ENCODE data around the gene RBM28. TPM values are rescaled to one million over a fixed set of nuclear protein-coding genes. Genes with fewer than 3 reads are reported as not detected.

The RBM28 gene
- total RNA-seq, 1 experiment from 2014 or later: 70.0 TPM

GRCh38 chr7:128390871-128391565 lies 47.3 kb upstream of the RBM28 start:
- no peak for TF ChIP-seq CTCF (conservative IDR thresholded peaks at IDR 0.05)
- Histone ChIP-seq H4K8ac (replicated peaks; ENCODE audit: insufficient read length, low read depth, low read length) (no peak overlapping the region), H3K27me3 (ENCODE audit: insufficient read depth, low read length) (no peaks in the 10 kb centered on the region; the same call in 1 of the 2 replicates), H3K27ac (ENCODE audit: insufficient read length, low read depth, low read length) (no peak overlapping the region), H2BK15ac (ENCODE audit: low read depth, low read length) (no peak overlapping the region), H3K4me1 (ENCODE audit: insufficient read depth, low read length) (no peaks in the 10 kb centered on the region), H3K23ac (ENCODE audit: insufficient read length, low read depth, low read length) (no peak overlapping the region), H3K18ac (ENCODE audit: insufficient read length, low read depth, low read length) (no peak overlapping the region), H2BK12ac (ENCODE audit: insufficient read length, low read depth, low read length) (no peak overlapping the region), H4K91ac (ENCODE audit: insufficient read length, low read depth, low read length) (no peak overlapping the region), H2BK5ac (ENCODE audit: insufficient read length, low read length) (no peak overlapping the region), H3K4ac (ENCODE audit: low read depth, low read length) (no peak overlapping the region), H4K5ac (ENCODE audit: insufficient read length, low read depth, low read length) (no peak overlapping the region), H3K14ac (ENCODE audit: insufficient read depth, low read length) (no peak overlapping the region; the same call in 1 of the 2 replicates), H4K20me1 (ENCODE audit: control insufficient read depth, insufficient read depth, insufficient read length) (peaks cover 2% of the 10 kb centered on the region), H2BK20ac (ENCODE audit: low read depth, low read length, poor library complexity, severe bottlenecking) (no peak overlapping the region), H3K9me3 (ENCODE audit: control insufficient read depth, low read depth, low read length) (no peaks in the 10 kb centered on the region), H3T11ph (ENCODE audit: low read length) (no peak overlapping the region), H2BK120ac (ENCODE audit: low read depth, low read length, poor library complexity, severe bottlenecking) (no peak overlapping the region), H2AFZ (ENCODE audit: low read length) (no peak overlapping the region), H3K23me2 (ENCODE audit: insufficient read length, low read depth, low read length, poor library complexity, severe bottlenecking) (no peaks in the 10 kb centered on the region), H3K4me2 (ENCODE audit: insufficient read depth, insufficient read length, low read length) (no peak overlapping the region), H3K79me1 (ENCODE audit: insufficient read depth, low read depth, low read length, poor library complexity, severe bottlenecking) (no peaks in the 10 kb centered on the region), H2AK5ac (ENCODE audit: insufficient read length, low read length) (no peak overlapping the region), H3K9ac (ENCODE audit: extremely low read depth, insufficient read length, low read length) (no peak overlapping the region), H3K56ac (ENCODE audit: insufficient read length, low read depth, low read length) (no peak overlapping the region), H3K79me2 (ENCODE audit: insufficient read depth, low read length) (no peaks in the 10 kb centered on the region)
- Mint-ChIP-seq H3K9me3 (no peaks in the 10 kb centered on the region), H3K36me3 (ENCODE audit: insufficient read depth in 1 of 3, low read depth in 3 of 3) (peaks cover 0 to 2% (median 0%) of the 10 kb centered on the region in 3 experiments; a peak in 3 of 7 replicates), H3K4me1 (peaks cover 29 to 31% of the 10 kb centered on the region in 2 experiments), H3K27me3 (ENCODE audit: low read depth) (peaks cover 18% of the 10 kb centered on the region), H3K4me3 (no peak overlapping the region), H3K27ac (no peak overlapping the region)
- WGBS (ENCODE audit: extremely low coverage, insufficient read length, low lambda C conversion rate): no CpG with 5 or more reads among the region's 3 CpGs
- DNase-seq: no peak
